Endodermal cell (in vitro differentiated cells): Measurements from ENCODE around the gene SRRT. TPM values are rescaled to one million over a fixed set of nuclear protein-coding genes. Genes with fewer than 3 reads are reported as not detected.
"Not testable (repeated sequence)": the region's sequence is repeated elsewhere in the genome, so short reads cannot be mapped to it uniquely, and the experiment has no call there.

Experiments used
- DNase-seq: peaks from one replicate; pipeline ENCODE4 v3.0.0-alpha.2; 2017
- H3K27ac ChIP-seq: 2 replicates; pipeline ENCODE4 v1.5.1; 2013; ENCODE audit warnings: mild to moderate bottlenecking, low read depth, low read length, moderate library complexity
- H3K27me3 ChIP-seq: 2 replicates; pipeline ENCODE4 v1.6.1; 2013; ENCODE audit warnings: mild to moderate bottlenecking, low read length, moderate library complexity; ENCODE audit not compliant: insufficient read depth, control insufficient read depth, poor library complexity, severe bottlenecking
- H3K36me3 ChIP-seq: 2 replicates; pipeline ENCODE4 v1.7.0; 2013; ENCODE audit warnings: mild to moderate bottlenecking, low read length, moderate library complexity; ENCODE audit not compliant: control insufficient read depth, insufficient read depth
- H3K4me1 ChIP-seq: one replicate; pipeline ENCODE4 v1.7.0; 2013; ENCODE audit warnings: low read length; ENCODE audit not compliant: control insufficient read depth, insufficient read depth
- H3K4me3 ChIP-seq: 2 replicates; pipeline ENCODE4 v1.5.1; 2013; ENCODE audit warnings: mild to moderate bottlenecking, low read length, moderate library complexity
- H3K9ac ChIP-seq: 2 replicates; pipeline ENCODE4 v1.6.1; 2013; ENCODE audit warnings: mild to moderate bottlenecking, low read length, moderate library complexity; ENCODE audit not compliant: poor library complexity, severe bottlenecking; ENCODE audit errors: extremely low read depth
- H3K9me3 ChIP-seq: 2 replicates; pipeline ENCODE4 v1.6.1; 2013; ENCODE audit warnings: mild to moderate bottlenecking, low read length, moderate library complexity; ENCODE audit not compliant: control insufficient read depth
- H3K27ac Mint-ChIP-seq: 2 replicates; pipeline ENCODE4 v1.8.0; 2020; ENCODE audit warnings: mixed read lengths
- H3K27me3 Mint-ChIP-seq: 2 replicates; pipeline ENCODE4 v1.8.0; 2021; ENCODE audit warnings: mild to moderate bottlenecking, mixed read lengths; ENCODE audit not compliant: insufficient read depth
- H3K36me3 Mint-ChIP-seq: 2 replicates; pipeline ENCODE4 v1.8.0; 2020; ENCODE audit warnings: low read depth, mixed read lengths
- H3K4me1 Mint-ChIP-seq: 2 replicates; pipeline ENCODE4 v1.8.0; 2020; ENCODE audit warnings: mixed read lengths
- H3K4me3 Mint-ChIP-seq: 2 replicates; pipeline ENCODE4 v1.8.0; 2020; ENCODE audit warnings: mild to moderate bottlenecking, moderate library complexity, mixed read lengths
- H3K9me3 Mint-ChIP-seq: 2 replicates; pipeline ENCODE4 v1.8.0; 2020; ENCODE audit warnings: mild to moderate bottlenecking, mixed read lengths
- CTCF ChIP-seq: fragments of 200-600 bp; sonication (generic); conservative IDR thresholded peaks from 2 replicates; pipeline ENCODE4 v1.5.0; 2021; ENCODE audit warnings: antibody characterized with exemption, mild to moderate bottlenecking
- WGBS, 2 experiments: methylation state at CpG; one replicate each; pipeline versions ENCODE4 v1.1.5 to v1.1.7; 2013; ENCODE audit warnings: missing lambda C conversion rate in 2 of 2, mixed read lengths in 1 of 2; ENCODE audit not compliant: insufficient coverage in 1 of 2, insufficient read length in 1 of 2; 5-methylcytosine and 5-hydroxymethylcytosine counted together
- total RNA-seq, 2 donors: library from RNA; stranded (reverse); fragmentation: NEBNext Ultra II Directional in 1 of 2; extraction: Animal tissue kit (Norgen Biotek cat#: 25700) in 1 of 2; gene quantifications; 2 replicates in 1 of 2; 3 replicates in 1 of 2; pipeline ENCODE4 v1.2.1, GENCODE V29; 2021

Gene SRRT
- total RNA-seq, 2 donors from 2014 or later = 186 to 236 TPM

- H3K9me3 Mint-ChIP-seq = no peaks in the 10 kb centered on the region
- H3K4me1 Mint-ChIP-seq = no peaks in the 10 kb centered on the region
- H3K27me3 Mint-ChIP-seq = no peaks in the 10 kb centered on the region
- no peak for DNase-seq
- H3K4me3 Mint-ChIP-seq = no peak overlapping the region
- no peaks in the 10 kb centered on the region for H3K27me3 ChIP-seq
- H3K27ac Mint-ChIP-seq = no peak overlapping the region
- no peak for TF ChIP-seq CTCF
- H3K4me3 ChIP-seq = no peak overlapping the region
- H3K36me3 ChIP-seq = no peaks in the 10 kb centered on the region
- H3K27ac ChIP-seq = no peak overlapping the region
- no peaks in the 10 kb centered on the region for H3K9me3 ChIP-seq
- H3K4me1 ChIP-seq = no peaks in the 10 kb centered on the region
- H3K9ac ChIP-seq = no peak overlapping the region
- H3K36me3 Mint-ChIP-seq = no peaks in the 10 kb centered on the region
- WGBS, 2 experiments = 88 to 100% methylated on average over 1 to 7 of the region's 7 CpGs
Measured at GRCh38 chr7:100902638-100903037, 27.7 kb downstream of the SRRT start.

GRCh38 chr7:100908512-100908911 is 33.6 kb downstream of the SRRT start:
- H3K4me1 Mint-ChIP-seq = no peaks in the 10 kb centered on the region
- H3K36me3 Mint-ChIP-seq = peaks cover 3% of the 10 kb centered on the region
- no peak overlapping the region for H3K27ac Mint-ChIP-seq
- Histone ChIP-seq H3K27me3 (no peaks in the 10 kb centered on the region), H3K27ac (no peak overlapping the region), H3K9ac (no peak overlapping the region), H3K36me3 (no peaks in the 10 kb centered on the region), H3K9me3 (no peaks in the 10 kb centered on the region), H3K4me1 (no peaks in the 10 kb centered on the region), H3K4me3 (no peak overlapping the region)
- TF ChIP-seq CTCF = no peak
- H3K4me3 Mint-ChIP-seq = no peak overlapping the region
- DNase-seq = no peak
- no peaks in the 10 kb centered on the region for H3K27me3 Mint-ChIP-seq
- 92 to 100% methylated on average over 1 to 5 of the region's 5 CpGs for WGBS, 2 experiments
- H3K9me3 Mint-ChIP-seq = peaks cover 7% of the 10 kb centered on the region

- DNase-seq, H3K4me1 Mint-ChIP-seq, H3K36me3 Mint-ChIP-seq, H3K4me3 Mint-ChIP-seq, H3K27ac ChIP-seq, H3K27me3 Mint-ChIP-seq, H3K27ac Mint-ChIP-seq, H3K9me3 Mint-ChIP-seq, H3K9ac ChIP-seq, H3K4me1 ChIP-seq, H3K36me3 ChIP-seq, H3K4me3 ChIP-seq, H3K9me3 ChIP-seq, H3K27me3 ChIP-seq: not testable (repeated sequence)
- 91 to 96% methylated on average over 6 to 7 of the region's 7 CpGs for WGBS, 2 experiments
Measured at GRCh38 chr7:100910443-100910842, 35.5 kb downstream of the SRRT start.

- H3K9ac ChIP-seq = no peak overlapping the region
- Mint-ChIP-seq H3K27me3 (no peaks in the 10 kb centered on the region), H3K4me1 (no peaks in the 10 kb centered on the region), H3K9me3 (peaks cover 7% of the 10 kb centered on the region), H3K36me3 (peaks cover 3% of the 10 kb centered on the region), H3K27ac (no peak overlapping the region), H3K4me3 (no peak overlapping the region)
- H3K4me3 ChIP-seq = no peak overlapping the region
- TF ChIP-seq CTCF = no peak
- H3K9me3 ChIP-seq = no peaks in the 10 kb centered on the region
- no peak for DNase-seq
- WGBS, 2 experiments = 90 to 95% methylated on average over 3 of the region's 3 CpGs
- H3K4me1 ChIP-seq = no peaks in the 10 kb centered on the region
- no peaks in the 10 kb centered on the region for H3K36me3 ChIP-seq
- H3K27ac ChIP-seq = no peak overlapping the region
- no peaks in the 10 kb centered on the region for H3K27me3 ChIP-seq
Measured at GRCh38 chr7:100911484-100911883, 36.6 kb downstream of the SRRT start.
